ENCODE results near the gene COX7A2.
A peak's percentile ranks its signal among the peaks of the same experiment; 100 is the strongest.

The COX7A2 gene

DNA sequence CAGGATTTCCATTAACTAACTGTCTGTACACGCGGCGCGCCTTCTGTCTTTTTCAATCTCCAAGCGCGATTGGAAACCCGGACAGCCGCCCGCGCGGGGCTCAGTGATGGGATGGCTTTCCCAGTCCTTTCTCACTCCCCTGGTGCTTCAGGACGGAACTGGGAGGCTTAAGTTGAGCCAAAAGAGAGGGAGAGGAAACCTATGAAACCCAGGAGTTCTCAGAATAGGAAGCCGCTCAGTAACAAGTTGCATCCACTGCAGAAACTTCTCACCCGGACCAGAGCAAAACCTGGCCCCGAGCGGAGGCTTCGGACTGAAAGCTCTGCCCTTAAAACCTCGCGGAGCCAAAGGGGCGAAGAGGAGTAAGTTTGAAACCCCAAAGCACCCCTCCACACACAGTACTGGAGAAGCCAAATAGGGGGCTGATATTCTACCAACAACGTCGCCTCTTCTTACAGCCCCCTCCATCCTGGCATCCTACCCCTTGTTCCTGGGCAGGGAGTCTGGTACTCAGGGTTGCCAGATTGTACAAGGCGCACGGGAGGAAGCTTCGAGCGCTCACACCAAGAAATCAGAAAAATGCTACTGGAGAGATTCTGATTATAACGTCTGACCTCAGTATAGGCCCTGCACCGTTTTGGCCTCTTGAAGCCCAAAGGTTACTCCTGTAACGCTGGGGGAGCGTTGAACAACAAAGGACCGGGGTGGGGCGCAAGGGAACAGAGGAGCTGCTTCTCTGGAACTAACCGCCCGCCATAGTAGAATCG is 36.8 kb downstream of the COX7A2 start:
- no peak for DNase-seq
- TF ChIP-seq, protein P1, sequence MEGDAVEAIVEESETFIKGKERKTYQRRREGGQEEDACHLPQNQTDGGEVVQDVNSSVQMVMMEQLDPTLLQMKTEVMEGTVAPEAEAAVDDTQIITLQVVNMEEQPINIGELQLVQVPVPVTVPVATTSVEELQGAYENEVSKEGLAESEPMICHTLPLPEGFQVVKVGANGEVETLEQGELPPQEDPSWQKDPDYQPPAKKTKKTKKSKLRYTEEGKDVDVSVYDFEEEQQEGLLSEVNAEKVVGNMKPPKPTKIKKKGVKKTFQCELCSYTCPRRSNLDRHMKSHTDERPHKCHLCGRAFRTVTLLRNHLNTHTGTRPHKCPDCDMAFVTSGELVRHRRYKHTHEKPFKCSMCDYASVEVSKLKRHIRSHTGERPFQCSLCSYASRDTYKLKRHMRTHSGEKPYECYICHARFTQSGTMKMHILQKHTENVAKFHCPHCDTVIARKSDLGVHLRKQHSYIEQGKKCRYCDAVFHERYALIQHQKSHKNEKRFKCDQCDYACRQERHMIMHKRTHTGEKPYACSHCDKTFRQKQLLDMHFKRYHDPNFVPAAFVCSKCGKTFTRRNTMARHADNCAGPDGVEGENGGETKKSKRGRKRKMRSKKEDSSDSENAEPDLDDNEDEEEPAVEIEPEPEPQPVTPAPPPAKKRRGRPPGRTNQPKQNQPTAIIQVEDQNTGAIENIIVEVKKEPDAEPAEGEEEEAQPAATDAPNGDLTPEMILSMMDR (IDR thresholded peaks at IDR 0.05): no peak
- Histone ChIP-seq H3K27me3 (no peaks in the 10 kb centered on the region), H3K36me3 (no peaks in the 10 kb centered on the region), H3K4me3 (peak overlapping the region; percentile 79 to 81), H3K4me1 (peaks cover 0 to 36% (median 18%) of the 10 kb centered on the region in 4 donors), H3K27ac (peak overlapping the region; percentile 66 to 83), H3K9me3 (no peaks in the 10 kb centered on the region)
- intact Hi-C loops (cut with DNase I; ENCODE audit: low total_unique reads): loop anchor here (5.0 to 10.0 kb wide), 4 partner anchors 104 to 1352 kb away; no protein-coding TSS in a partner anchor

DNA sequence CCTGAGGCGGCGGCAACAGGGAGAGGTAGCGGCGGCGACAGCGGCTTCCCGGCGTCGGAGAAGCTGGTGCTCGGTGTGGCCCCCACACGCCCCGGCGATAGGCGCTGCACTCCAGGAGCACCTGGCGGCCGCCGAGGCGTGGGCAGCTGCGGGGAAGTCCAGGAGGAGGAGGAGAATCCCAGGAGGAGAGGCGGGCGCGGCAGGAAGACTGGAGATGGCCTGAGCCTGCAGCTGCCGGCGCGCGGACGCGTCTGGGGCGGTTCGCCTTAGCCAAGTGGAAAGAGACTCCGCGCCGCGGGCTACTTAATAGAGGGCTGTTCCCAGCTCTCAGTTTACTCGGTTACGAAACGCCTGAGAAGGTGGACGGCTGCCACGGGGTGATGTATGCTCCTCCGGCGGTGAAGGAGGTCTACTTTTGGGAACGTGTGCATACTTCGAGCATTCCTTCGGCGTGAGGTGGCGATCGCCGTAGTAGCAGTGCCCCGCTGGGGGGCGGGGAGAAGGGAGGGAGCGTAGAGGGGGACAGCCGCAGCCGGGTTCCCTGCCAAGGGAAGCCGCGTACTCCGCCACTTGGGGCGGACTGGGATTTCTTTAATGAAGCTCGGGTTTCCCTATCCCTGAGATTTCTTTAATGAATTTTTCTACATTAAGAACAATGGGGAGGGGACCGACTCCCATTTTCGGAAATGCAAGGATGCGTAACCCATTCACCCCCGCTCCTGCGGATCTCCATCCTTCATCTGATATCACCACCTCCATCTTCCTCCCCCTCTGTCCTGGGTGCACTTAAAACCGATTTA is 37.6 kb downstream of the COX7A2 start, which contains the start of gene COL12A1:
Gene COL12A1, minus strand, starts transcription at position 278 of the 800 bp plus-strand sequence. CDS start 3,261 bp downstream, outside the sequence.
- Histone ChIP-seq H3K36me3 (no peaks in the 10 kb centered on the region), H3K9me3 (no peaks in the 10 kb centered on the region), H3K4me3 (peak within 1 kb of the TSS; percentile 79 to 81), H3K27me3 (no peaks in the 10 kb centered on the region), H3K27ac (peak within 1 kb of the TSS; percentile 66 to 83), H3K4me1 (peaks cover 0 to 42% (median 20%) of the 10 kb centered on the region in 4 donors)
- intact Hi-C loops (cut with DNase I; ENCODE audit: low total_unique reads): loop anchor here (5.0 to 10.0 kb wide), 4 partner anchors 104 to 1351 kb away; no protein-coding TSS in a partner anchor
- TF ChIP-seq, protein P1 (IDR thresholded peaks at IDR 0.05): no peak
- DNase-seq: peak; percentile 95 to 96

DNA sequence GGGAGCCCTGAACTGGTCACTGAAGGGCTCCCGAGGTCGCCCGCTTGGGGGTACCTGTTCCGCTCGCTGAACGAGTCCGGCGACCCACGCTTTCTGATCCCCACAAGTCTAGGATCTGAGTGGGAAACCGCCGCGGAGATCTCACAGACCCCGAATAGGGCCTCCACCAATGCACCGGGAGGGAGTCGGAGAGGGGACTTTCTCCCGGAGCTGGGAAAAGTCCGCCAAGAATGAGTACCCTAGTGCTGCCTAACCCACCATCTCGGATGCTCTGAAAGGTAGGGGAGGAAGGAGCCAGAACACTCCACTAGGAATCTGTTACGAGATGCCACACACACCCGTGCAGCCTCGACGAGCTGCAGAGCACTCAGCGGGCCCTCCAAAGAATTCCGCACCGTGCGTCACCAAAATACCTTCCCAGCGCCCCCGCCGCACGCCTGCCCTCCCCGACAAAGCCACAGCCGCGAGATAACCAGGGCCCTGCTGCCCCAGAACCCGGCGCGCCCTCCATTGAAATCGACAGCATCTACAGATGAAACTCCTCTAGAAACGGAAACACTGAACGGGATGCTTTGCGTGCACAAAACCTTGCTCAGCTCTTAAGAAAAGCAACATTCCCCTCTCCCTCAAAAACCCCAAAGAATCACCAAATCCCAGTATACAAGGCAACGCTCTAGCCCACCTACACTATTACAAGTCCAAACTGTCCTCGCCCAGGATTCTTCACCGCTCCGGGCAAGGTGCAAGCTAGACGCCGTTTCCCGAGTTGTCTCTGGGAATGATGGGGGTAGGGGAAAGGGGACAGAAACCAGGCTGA is 38.4 kb downstream of the COX7A2 start:
- TF ChIP-seq, protein P1 (IDR thresholded peaks at IDR 0.05): no peak
- H3K4me1 ChIP-seq: peaks cover 0 to 48% (median 21%) of the 10 kb centered on the region in 4 donors

DNA sequence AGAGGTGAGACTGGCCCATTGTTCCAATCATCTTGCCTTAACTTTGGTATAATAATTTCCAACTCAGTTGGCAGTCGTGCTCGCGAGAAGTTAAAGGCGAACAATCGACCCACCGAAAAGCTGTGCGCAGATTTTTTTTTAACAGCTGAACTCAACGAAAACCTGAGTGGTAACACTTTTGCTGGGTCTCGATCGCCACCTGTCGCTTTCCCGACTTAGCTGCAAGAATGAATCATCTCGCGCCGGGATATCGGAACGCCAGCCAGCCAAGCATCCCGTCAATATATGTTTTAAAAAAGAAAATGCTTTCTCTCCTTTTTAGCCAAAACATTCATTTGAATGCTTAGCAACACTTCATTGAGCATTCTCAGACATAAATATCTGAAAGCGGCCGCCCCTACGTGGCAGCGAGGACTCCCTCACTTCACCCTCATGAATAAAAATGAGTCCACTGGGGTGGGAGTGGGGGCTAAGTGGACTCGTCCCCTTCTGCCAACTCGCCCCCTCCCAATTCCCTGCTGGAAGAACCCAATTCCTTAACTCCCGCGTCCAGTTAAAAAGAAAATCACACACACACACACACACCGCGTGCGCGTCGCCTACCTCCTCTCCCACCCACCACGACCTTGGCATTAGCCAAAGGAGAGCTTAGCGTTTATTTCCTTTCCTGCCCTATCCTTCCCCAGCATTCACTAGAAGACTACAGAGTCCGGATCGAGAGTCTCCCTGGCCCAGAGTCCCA is 39.2 kb downstream of the COX7A2 start:
- intact Hi-C loops (cut with DNase I; ENCODE audit: low total_unique reads): loop anchor here (5.0 to 10.0 kb wide), 4 partner anchors 322 to 1350 kb away; no protein-coding TSS in a partner anchor
- TF ChIP-seq, protein P1 (IDR thresholded peaks at IDR 0.05): peak; percentile 75 to 81
- Histone ChIP-seq H3K9me3 (no peaks in the 10 kb centered on the region), H3K27me3 (no peaks in the 10 kb centered on the region), H3K27ac (peak overlapping the region; percentile 66 to 83), H3K4me3 (peak overlapping the region; percentile 79 to 81), H3K4me1 (peaks cover 0 to 55% (median 21%) of the 10 kb centered on the region in 4 donors), H3K36me3 (no peaks in the 10 kb centered on the region)
- peak; percentile 72 to 92 for DNase-seq

More for the DNA sequence above, 38.4 kb downstream of the COX7A2 start:
- Histone ChIP-seq H3K4me3 (peak overlapping the region; percentile 79 to 81), H3K36me3 (no peaks in the 10 kb centered on the region), H3K27me3 (no peaks in the 10 kb centered on the region), H3K27ac (peak overlapping the region; percentile 66 to 83), H3K9me3 (no peaks in the 10 kb centered on the region)
- DNase-seq: peak; percentile 50 to 72
- intact Hi-C loops (cut with DNase I; ENCODE audit: low total_unique reads): loop anchor here (5.0 to 10.0 kb wide), 5 partner anchors 103 to 1350 kb away; no protein-coding TSS in a partner anchor
